MM.1S (cell line): Measurements from ENCODE around the gene HTR7.

Source experiments
- CTCF ChIP-seq: fragments of 300-600 bp; sonication (generic); IDR thresholded peaks from 2 replicates; pipeline ENCODE4 v1.5.1; 2016; ENCODE audit warnings: antibody characterized with exemption, low read length, mixed read lengths
- EZH2 ChIP-seq: fragments of 300-600 bp; sonication (generic); optimal IDR thresholded peaks from 2 replicates; pipeline ENCODE3; 2017; ENCODE audit warnings: low read depth, mild to moderate bottlenecking, antibody characterized with exemption, low read length, mixed read lengths
- EZH2phosphoT487 ChIP-seq: fragments of 300-600 bp; sonication (generic); IDR thresholded peaks from 2 replicates; pipeline ENCODE4 v1.6.1; 2018; ENCODE audit warnings: antibody characterized with exemption, low read length

- TF ChIP-seq CTCF = no peak
- no peak for TF ChIP-seq EZH2
- TF ChIP-seq EZH2phosphoT487 = no peak
Observed at GRCh38 chr10:90845726-90846125, 12.1 kb downstream of the HTR7 start.
